Measurements from ENCODE around the gene PEX14. TPM values are rescaled to one million over a fixed set of nuclear protein-coding genes. Genes with fewer than 3 reads are reported as not detected.

Gene PEX14
- total and polyA plus RNA-seq, 2 donors (not counting 3 experiments of a cell fraction or from before 2014, with no cell fraction given), result 19.5 to 26.5 TPM

- FAIRE-seq (no peak), DNase-seq (ENCODE audit: low read depth, low spot score) (no peak)
- Histone ChIP-seq H3K27me3 (ENCODE audit: control insufficient read depth in 2 of 2, insufficient read depth in 2 of 2, low read length in 2 of 2) (peaks cover 0 to 5% of the 10 kb centered on the region in 2 experiments), H4K20me1 (replicated peaks; ENCODE audit: control insufficient read depth, extremely low read depth, insufficient read depth, low read length) (no peaks in the 10 kb centered on the region), H3K36me3 (ENCODE audit: control insufficient read depth in 2 of 2, extremely low read depth in 1 of 2, insufficient read depth in 2 of 2, low read length in 2 of 2) (no peaks in the 10 kb centered on the region), H3K79me2 (ENCODE audit: control insufficient read depth, insufficient read depth, low read length) (no peaks in the 10 kb centered on the region), H3K9me1 (replicated peaks; ENCODE audit: control insufficient read depth, extremely low read depth, insufficient read depth, low read length) (no peaks in the 10 kb centered on the region), H3K4me1 (ENCODE audit: control insufficient read depth, extremely low read depth, insufficient read depth, low read length) (no peaks in the 10 kb centered on the region), H2AFZ (ENCODE audit: low read depth, low read length) (no peak overlapping the region), H3K4me2 (ENCODE audit: insufficient read depth, low read length) (no peak overlapping the region), H3K9me3 (replicated peaks; ENCODE audit: control insufficient read depth, insufficient read depth, low read length) (no peaks in the 10 kb centered on the region), H3K27ac (ENCODE audit: insufficient read depth, low read depth, low read length) (no peak overlapping the region), H3K4me3 (replicated peaks in 1 of 3; ENCODE audit: insufficient read depth in 1 of 3, low read depth in 1 of 3, low read length in 3 of 3) (no peak overlapping the region), H3K9ac (replicated peaks; ENCODE audit: extremely low read depth, insufficient read depth, low read length) (no peak overlapping the region)
- intact Hi-C loops (cut with micrococcal nuclease), result no loop called here
- dilution Hi-C loops (cut with MboI; ENCODE audit: extremely low pct_ligation_motif_present, low sequenced_read_pairs), result no loop called here
- ChIA-PET POLR2A (no interaction called here), CTCF (interaction anchor here (0.6 kb wide), 1 partner anchor 20 kb away, joined by 3 read pairs; no protein-coding TSS in a partner anchor)
- TF ChIP-seq EZH2 (IDR thresholded peaks at IDR 0.05; ENCODE audit: borderline replicate concordance, low read depth, low read length, severe bottlenecking) (no peak), FOS (IDR thresholded peaks at IDR 0.05; ENCODE audit: borderline replicate concordance, insufficient read depth, low read length) (no peak), POLR2AphosphoS5 (IDR thresholded peaks at IDR 0.05; ENCODE audit: insufficient read depth, low read depth, low read length) (no peak), MYC (IDR thresholded peaks at IDR 0.05; ENCODE audit: low read depth, low read length) (no peak), GATA2 (IDR thresholded peaks at IDR 0.05; ENCODE audit: insufficient read depth, insufficient read length, low read depth, low read length) (no peak), JUN (IDR thresholded peaks at IDR 0.05; ENCODE audit: borderline replicate concordance, insufficient read depth, insufficient read length, low read depth) (no peak), CTCF (IDR thresholded peaks at IDR 0.05; ENCODE audit: extremely low read depth in 1 of 2, insufficient read depth in 1 of 2, low read depth in 1 of 2, low read length in 2 of 2) (no peak), MAX (IDR thresholded peaks at IDR 0.05; ENCODE audit: insufficient read depth, insufficient read length) (no peak), POLR2A (IDR thresholded peaks at IDR 0.05; ENCODE audit: low read depth, low read length) (no peak)
- BruUV-seq (replicated peaks), result no TSS peak
These were observed 204.1 kb downstream of the PEX14 start for GRCh38 chr1:10678852-10679251.

All from endothelial cell of umbilical vein (primary cell).